ENCODE results near the gene TSPAN9.

The TSPAN9 gene

GRCh38 chr12:3191450-3191849, 114.3 kb downstream of the TSPAN9 start:
- DNase-seq: no peak

GRCh38 chr12:3192221-3192620, 115.0 kb downstream of the TSPAN9 start:
- DNase-seq: no peak

- DNase-seq: no peak
These were observed 116.0 kb downstream of the TSPAN9 start for GRCh38 chr12:3193131-3193530.

GRCh38 chr12:3193755-3194154, 116.6 kb downstream of the TSPAN9 start:
- DNase-seq: no peak

GRCh38 chr12:3195337-3195736, 118.2 kb downstream of the TSPAN9 start:
- no peak for DNase-seq

GRCh38 chr12:3195859-3196483, 118.8 kb downstream of the TSPAN9 start:
- DNase-seq: no peak

- DNase-seq: no peak
These were observed 119.3 kb downstream of the TSPAN9 start for GRCh38 chr12:3196488-3196887.

- DNase-seq: no peak
These were observed 120.1 kb downstream of the TSPAN9 start for GRCh38 chr12:3197131-3197818.

- DNase-seq: no peak
These were observed 122.4 kb downstream of the TSPAN9 start for GRCh38 chr12:3199551-3200031.

GRCh38 chr12:3200032-3200617, 122.9 kb downstream of the TSPAN9 start:
- DNase-seq: no peak

GRCh38 chr12:3200814-3201233, 123.6 kb downstream of the TSPAN9 start:
- DNase-seq: no peak

GRCh38 chr12:3201339-3202051, 124.3 kb downstream of the TSPAN9 start:
- no peak for DNase-seq

- DNase-seq: no peak
These were observed 124.9 kb downstream of the TSPAN9 start for GRCh38 chr12:3202096-3202495.

- DNase-seq: peak; percentile 54
These were observed 125.7 kb downstream of the TSPAN9 start for GRCh38 chr12:3202734-3203446.

GRCh38 chr12:3203713-3204112, 126.5 kb downstream of the TSPAN9 start:
- DNase-seq: no peak

GRCh38 chr12:3204143-3204542, 127.0 kb downstream of the TSPAN9 start:
- no peak for DNase-seq

GRCh38 chr12:3204730-3205531, 127.8 kb downstream of the TSPAN9 start:
- DNase-seq: no peak

GRCh38 chr12:3205742-3206519, 128.8 kb downstream of the TSPAN9 start:
- DNase-seq: no peak

- DNase-seq: no peak
These were observed 129.4 kb downstream of the TSPAN9 start for GRCh38 chr12:3206536-3207072.

GRCh38 chr12:3207175-3207574, 130.0 kb downstream of the TSPAN9 start:
- DNase-seq: no peak

GRCh38 chr12:3207858-3208257, 130.7 kb downstream of the TSPAN9 start:
- DNase-seq: peak; percentile 24

All from activated CD4-positive, alpha-beta T cell treated with anti-CD3 and anti-CD28 coated beads, Interleukin-10, Interleukin-2, amounts not matched to agents 100 ng/mL and 50 ng/mL, durations not matched to agents 16 hours and 8 hours (primary cell).